Sciatic nerve (tissue), 2 donors: Measurements from ENCODE around the gene HDAC11. TPM values are rescaled to one million over a fixed set of nuclear protein-coding genes. Genes with fewer than 3 reads are reported as not detected.

Source experiments
- ATAC-seq: fragments of 200-7000 bp; cut with Tn5 transposase; one replicate; pipeline ENCODE4 v1.9.1; 2020; ENCODE audit warnings: mild to moderate bottlenecking, moderate library complexity
- DNase-seq: peaks from one replicate; pipeline ENCODE4 v3.0.0-alpha.2; 2020; ENCODE audit warnings: low spot score
- intact Hi-C: fragments of 100-400 bp; cut with DNase I; formaldehyde crosslinking; loops from one replicate; pipeline ENCODE4 v1.14.2; 2022
- total RNA-seq: library from RNA; stranded (reverse); fragmentation: NEBNext Ultra II Directional; extraction: Animal tissue kit (Norgen Biotek cat#: 25700); gene quantifications from one replicate; pipeline ENCODE4 v1.2.1, GENCODE V29; 2021
- donor health status: DM: no; HTN: no; CAD: no.
- donor health status: DM: no; HTN: no; CAD: no.

HDAC11 gene
- total RNA-seq, 1 donor from 2014 or later = 38.8 TPM

DNA sequence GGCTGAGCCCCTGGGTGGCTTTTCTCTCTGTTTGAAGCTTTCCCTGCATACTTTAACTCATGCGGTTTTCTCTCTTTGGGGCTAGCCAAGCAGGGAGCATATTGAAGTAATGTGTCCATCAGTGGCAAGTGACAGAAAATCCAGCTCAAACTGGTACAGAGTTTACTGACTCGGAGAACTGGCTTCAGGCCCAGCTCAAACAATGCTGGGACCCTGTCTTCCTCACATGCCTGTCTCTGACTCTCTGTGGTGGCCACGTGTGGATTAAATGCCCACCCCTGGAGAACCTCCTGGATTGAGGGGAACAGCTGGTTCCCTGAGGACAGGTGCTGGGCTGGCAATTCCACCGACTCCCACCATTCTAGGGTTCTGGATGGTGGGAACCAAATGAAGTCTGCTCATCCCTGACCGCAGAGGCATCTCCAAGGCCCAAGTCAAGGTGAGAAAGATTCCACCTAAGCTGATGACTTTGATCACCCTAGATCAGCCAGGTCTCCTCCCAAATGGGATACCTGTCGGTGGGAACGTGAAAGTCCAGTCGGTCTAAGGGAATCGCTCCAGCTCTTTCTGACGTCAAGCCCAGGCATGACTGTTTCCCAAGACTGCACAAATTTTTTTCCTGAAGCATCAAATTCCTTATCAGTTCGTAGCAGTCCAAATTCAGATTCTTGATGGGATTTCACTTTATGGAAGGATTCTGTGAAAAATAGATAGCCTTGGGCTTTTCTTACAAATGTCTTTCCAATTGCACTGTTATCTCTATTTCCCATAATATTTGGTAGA is 16.3 kb upstream of the HDAC11 start:
- DNase-seq (no peak), ATAC-seq (peak; percentile 13)
- intact Hi-C loops = no loop called here

DNA sequence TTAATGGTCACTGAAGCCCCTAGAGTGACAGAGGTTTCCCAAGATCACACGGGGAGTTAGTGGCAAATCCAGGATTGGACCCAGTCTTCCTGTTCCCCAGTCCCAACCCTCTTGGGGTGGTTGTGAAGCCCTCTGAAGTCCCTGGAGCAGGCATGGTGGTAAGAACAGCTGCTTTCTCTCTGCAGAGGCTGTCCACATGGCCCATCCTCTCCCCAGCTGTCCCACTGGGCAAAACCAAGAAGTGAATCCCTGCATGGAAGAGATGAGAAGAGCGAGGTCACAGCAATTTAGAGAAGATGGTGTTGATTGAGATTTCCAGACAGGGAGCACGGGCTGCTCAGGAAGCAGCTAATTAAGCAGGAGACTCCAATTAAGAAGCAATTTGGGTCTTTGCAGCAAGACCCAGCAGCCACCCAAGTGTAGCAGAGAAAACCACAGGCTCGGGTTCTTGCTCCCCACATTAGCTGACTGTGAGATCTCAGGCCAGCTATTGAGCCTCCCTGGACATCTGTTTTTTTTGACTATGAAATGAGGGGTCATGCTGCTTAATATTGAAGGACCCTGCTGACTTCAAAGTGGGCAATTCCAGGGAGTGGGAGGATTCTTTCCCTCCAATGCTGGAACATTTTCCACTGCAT is 14.8 kb upstream of the HDAC11 start:
- ATAC-seq (no peak), DNase-seq (no peak)
- intact Hi-C loops = no loop called here

DNA sequence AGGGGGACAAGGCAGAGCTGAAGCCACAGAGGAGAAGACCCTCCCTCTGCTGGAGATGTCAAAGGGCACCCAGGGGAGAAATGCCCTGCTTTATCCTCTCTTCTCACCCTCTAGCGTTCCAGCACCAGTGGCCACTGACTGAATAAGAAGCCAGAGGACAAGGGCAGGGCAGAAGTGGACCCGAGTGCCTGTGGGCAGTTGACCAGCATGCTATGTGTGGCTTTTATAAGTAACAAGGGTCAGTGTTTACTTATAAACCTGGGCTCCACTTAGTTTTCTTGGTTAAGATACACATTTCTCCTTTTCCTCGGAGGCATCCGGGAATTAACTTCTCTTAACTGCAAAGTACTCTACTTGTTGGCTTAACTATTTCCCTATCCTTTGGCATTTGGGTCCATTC is 13.3 kb upstream of the HDAC11 start:
- intact Hi-C loops = no loop called here
- ATAC-seq = no peak
- no peak for DNase-seq

DNA sequence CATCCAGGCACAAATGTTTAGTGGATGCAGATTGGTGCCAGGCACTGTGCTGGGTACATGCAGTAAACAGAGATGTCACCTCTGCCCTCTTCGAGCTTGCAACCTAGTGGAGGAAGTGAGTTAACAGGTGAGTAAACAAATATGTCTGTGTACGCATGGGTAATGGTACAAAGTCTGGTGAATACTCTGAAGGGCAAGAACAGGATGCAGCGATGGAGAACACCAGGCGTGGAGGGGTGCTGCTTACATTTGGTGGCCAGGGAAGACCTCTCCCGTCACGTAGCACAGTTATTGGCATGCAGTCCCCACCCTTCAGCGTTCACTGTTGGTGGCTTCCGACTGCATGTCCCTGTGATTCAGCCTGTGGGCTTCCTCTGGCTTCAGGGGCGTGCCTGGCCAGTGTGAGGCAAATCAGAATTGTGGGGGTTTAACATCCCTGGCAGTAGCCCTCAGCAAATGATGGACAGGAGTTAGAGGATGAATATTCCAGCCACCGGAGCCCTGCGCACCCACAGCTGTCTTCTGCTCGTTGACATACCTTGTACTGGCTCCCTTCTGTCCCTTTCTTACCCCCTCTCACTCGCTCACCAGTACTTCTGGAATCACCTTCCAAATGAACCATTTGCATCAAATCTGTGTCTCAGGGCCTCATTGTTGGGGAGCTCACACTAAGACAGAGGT is 9.1 kb upstream of the HDAC11 start:
- DNase-seq = peak; percentile 39
- intact Hi-C loops = no loop called here
- no peak for ATAC-seq

DNA sequence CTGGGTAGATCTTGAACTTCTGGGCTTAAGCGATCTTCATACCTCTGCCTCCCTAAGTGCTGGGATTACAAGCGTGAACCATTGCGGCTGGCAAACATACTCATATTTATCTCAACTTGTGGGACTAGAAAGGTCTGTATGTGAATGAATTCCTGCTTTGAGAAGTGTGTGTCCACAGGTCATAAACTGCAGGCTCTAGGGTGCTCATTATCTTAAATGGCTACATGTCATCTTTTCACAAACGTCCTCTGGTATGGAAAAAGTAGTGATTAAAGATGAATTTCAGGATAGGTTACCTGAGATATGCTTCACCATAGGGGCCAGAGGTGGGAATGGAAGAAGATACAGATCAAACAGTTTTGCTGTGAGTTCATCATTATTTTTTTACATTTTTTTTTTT is 7.8 kb upstream of the HDAC11 start:
- DNase-seq (no peak), ATAC-seq (no peak)
- intact Hi-C loops = no loop called here

DNA sequence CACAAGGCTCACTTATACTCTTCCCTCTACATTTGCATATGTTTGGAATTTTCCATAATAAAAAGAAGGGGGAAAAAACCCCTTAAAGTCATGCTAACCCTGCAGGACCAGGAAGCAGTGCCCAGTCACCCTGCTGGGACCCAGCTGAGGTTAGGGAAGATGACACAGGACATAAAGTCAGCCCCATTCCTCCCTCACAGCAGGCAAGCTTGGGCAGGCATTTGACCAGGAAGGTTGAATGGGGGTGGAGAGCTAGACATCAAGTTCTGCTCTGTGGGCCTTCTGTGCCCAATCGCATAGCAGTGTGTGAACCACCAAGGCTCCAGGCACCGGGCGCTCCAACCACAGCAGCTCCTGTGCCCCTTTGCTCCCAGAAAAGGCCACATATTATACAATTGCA is 7.1 kb upstream of the HDAC11 start:
- ATAC-seq = no peak
- DNase-seq = no peak
- intact Hi-C loops = no loop called here

DNA sequence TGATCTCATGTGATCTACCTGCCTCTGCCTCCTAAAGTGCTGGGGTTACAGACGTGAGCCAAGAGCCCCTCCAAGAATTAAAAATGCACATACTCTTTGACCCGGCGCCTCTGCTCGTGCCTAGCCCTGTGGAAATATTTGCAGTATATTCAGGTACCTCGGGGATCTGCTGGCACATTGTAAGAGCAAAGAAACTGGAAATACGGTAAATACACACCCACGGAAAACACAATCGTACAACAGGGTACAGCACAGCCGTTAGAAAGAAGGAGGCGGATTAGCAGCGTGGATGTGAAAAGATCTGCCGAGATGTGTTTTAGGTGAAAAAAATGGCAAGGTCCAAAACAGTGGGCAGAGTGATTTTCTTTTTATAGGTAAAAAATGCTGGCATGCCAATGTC is 6.1 kb upstream of the HDAC11 start:
- ATAC-seq (no peak), DNase-seq (no peak)
- intact Hi-C loops = no loop called here

DNA sequence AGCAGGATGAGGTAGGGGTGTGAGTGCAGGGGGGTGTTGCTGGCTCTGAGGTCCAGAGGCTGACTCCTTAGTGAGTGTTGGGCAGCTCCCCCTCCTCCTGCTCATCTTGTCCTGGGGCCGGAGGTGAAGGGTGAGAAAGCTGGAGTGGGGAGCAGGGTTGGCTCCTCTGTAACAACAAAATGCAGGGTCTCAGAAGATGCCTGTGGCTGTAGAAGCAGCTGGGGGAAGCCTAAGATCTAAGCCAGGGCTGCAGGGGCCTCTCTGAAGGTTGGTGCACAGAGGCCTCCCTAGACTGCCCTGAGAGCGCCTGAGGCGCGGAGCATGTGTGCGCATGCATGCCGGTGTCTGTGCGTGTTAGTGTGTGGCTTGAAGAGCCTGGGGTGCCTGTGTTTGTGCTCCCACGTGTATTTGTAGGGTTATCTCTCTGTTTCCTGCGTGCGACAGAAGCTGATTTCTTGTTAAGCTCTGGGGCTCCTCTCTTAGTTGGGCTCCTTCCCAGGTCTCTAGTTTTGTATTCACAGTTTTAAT is 5.3 kb upstream of the HDAC11 start:
- intact Hi-C loops = no loop called here
- ATAC-seq = no peak
- peak; percentile 39 for DNase-seq

DNA sequence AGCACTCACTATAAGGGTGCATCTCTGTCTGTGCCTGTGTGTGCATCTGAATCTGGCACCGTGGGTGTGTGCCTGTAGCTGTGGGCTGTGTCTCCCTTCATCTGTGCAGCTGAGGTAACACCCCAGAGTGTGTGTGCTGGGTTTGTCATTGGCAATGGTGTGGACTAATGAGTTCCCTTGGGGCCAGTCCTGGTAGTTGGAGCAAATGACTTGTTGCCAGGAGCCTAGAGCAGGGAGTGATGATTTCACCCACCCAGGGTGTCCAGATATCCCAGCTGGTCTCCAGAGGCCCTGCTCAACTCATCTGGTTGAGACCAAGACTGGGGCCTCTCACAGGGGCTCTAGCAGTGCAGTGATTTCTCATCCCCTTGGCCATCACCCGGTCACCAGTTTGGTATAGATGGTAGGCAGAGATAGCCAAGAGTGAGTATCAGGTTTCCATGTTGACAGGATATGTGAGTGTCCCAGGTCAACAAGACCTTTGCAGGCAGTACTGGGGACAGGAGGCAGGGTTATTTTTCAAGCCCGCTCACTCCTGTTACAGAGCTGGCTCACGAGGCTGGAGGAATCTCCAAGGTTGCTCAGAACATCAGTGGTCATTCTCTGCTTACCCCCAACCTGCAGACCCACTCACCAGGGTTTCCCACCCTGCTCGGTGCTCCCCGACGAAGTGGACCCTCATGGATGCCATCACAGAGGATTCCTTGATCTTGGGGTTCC is 4.1 kb upstream of the HDAC11 start:
- no peak for DNase-seq
- no peak for ATAC-seq
- intact Hi-C loops = no loop called here

DNA sequence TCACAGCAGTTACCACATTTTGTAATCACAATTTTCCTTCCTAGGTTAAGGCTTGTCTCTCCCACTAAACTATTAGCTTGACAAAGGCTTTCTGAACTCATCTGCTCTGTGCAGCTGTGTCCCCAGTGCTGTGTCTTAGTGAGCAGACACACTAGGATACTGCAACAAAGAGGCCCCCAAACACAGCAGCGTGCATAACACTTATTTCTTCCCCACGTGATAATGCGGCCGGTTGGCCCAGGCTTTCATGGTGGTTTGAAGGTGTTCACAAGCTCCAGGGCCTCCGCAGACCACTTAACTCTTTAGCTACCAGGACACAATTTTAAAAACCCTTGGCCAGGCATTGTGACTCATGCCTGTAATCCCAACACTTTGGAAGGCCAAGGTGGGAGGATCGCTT is 2.2 kb upstream of the HDAC11 start:
- no peak for ATAC-seq
- intact Hi-C loops = no loop called here
- DNase-seq = peak; percentile 55

DNA sequence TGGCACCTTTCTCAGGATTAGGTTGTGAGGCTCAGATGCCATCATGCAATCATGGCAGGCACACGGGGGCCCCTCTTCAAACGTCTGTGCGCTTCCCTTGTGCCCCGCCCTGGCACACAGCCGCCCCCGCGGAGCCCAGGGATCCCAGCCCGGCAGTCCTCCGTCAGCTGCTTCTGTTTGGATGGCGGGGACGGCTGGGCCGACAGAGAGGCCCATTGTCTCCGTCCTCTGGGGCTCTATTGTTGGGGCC is 849 bp upstream of the HDAC11 start:
- intact Hi-C loops = no loop called here

DNA sequence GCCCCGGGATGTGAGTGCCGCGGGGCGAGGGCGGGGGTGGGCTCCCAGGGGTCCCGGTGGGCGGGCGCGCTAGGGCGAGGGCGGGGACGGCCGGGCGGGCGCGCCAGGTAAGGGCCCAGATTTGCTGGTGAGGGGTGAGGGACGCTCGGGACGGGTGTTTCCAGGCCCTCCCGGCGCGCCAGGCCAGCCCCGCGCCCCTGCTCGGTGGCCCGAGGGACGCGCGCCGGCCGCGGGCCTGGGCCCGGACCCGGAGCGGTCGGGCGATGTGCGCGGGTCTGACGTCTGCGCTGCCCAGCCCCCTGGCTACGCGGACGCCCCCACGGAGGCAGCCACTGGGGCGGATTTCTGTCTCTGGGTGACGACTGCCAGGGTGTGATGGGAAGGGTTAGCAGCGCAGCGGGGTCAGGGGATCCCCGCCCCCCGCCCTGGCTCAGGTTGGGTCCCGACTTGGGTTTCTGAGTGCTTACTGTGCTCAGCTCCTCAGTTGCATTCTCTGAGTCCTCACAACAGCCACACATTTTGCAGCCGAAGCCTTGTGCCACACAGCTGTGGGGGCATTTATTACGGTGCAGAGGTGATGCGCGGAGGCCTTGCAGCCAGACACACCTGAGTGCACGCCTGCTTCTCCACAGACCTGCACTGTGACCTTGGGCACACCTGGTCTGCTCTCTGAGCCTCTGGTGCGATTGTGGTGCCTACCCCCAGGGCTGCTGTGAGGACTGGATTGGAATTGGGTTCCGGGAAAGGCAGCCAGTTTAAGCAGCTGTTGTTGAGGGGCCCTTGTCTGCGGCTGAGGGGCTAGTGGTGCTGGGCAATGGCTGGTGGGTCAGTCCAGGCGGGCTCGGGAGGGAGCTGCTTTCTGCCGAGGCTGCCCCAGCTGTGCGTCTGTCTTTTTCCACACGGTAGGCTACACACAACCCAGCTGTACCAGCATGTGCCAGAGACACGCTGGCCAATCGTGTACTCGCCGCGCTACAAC is 523 bp downstream of the HDAC11 start:
- no peak for ATAC-seq
- intact Hi-C loops = no loop called here
- peak; percentile 76 for DNase-seq

More for the DNA sequence above, 849 bp upstream of the HDAC11 start:
- peak; percentile 75 for ATAC-seq
- DNase-seq = peak; percentile 85

DNA sequence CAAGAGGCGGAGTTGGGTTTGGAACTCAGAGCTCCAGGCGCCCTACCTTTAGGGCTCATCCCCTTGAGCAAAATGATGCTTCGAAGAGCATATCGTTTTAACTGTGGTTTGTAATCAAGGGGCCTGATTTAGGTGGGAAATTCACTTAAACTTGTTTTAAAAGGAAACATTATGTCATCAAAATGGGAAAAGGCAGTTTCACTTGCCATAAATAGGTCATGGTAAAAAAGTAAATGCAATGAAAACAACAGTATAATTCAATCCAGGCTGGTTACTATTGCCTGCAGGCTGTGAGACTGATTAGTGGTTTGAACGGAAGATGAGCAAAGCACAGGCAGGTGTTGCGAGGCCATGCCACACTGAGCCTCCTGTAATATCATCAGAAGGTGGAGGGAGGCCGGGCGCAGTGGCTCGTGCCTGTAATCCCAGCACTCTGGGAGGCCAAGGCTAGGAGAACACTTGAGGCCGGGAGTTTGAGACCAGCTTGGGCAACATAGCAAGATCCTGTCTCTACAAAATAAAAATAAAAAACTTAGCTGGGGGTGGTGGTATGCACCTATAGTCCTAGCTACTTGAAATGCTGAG is 2.1 kb downstream of the HDAC11 start:
- DNase-seq (peak; percentile 42), ATAC-seq (no peak)
- intact Hi-C loops = no loop called here

DNA sequence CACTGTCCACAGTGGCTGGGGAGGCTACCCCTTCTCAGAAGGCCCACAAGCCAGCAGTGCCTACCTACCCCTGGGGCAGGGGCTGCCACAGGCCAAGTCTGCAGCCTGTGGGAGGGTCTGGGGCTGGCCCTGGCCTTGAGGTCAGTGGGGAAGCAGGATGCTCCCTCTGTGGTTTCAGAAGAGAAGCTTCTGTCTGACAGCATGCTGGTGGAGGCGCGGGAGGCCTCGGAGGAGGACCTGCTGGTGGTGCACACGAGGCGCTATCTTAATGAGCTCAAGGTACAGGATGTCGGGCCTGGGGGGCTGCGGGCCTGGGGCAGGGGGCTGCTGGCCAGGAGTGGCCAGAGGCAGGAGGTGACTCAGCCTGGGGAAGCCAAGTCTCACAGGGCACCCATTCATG is 3.2 kb downstream of the HDAC11 start:
- DNase-seq = peak; percentile 47

DNA sequence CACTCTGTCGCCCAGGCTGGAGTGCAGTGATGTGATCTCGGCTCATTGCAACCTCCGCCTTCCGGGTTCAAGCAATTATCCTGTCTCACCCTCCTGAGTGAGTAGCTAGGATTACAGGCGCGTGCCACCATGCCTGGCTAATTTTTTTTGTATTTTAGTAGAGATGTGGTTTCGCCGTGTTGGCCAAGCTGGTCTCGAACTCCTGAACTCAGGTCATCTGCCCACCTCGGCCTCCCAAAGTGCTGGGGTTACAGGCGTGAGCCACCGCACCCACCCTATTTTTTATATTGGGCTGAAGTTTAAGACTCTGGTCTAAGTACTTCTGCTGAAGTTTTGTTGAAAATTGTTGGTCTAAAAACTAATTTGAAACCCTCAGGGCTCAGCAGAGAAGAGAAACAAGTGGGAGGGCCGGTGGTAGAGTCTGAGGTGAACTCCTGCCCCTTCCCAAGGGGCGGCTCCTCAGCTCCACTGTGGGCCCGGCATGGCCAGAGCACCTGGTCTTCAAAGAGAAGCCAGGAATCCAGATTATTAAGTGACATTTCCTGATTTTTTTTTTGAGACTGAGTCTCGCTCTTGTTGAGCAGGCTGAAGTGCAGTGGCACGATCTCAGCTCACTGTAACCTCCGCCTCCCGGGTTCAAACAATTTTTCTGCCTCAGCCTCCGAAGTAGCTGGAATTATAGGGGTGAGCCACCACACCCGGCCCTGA is 4.0 kb downstream of the HDAC11 start:
- peak; percentile 37 for DNase-seq

More for the DNA sequence above, 3.2 kb downstream of the HDAC11 start:
- intact Hi-C loops = no loop called here
- ATAC-seq = no peak

DNA sequence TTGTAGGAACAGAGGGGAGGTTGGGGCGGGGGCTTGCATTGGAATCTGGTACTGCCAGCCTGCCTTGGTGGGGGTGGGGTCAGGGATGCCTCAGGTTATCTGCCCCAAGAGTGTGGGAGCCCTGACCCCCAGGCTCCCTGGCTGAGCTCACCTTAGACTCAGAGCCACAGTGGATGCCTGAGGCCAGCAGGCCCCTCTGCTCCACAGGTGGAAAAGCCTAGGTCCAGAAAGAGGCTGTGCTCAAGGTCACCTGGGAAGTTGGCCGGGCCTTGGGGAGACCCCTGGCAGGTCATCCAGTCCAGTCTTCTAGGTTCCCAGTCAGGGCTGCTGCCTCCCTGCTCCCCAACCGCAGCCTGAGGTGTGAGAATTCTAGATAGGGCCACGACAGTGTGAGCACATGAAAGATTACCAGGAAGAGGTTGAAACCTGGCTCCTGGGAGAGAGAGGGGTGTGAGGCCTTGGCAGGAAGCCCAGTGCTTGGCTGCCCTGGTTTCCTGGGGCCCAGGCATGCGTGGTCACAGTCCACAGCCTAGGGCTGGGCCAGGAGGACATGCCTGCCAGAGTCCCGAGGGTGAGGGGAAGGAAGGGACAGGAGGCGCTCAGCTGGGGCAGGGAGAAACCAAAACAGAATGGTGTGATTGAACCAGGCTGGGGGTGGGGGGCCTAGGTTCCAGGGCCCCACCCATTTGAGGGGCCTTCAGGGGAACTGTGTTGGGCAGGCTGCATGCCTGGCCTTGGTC is 4.9 kb downstream of the HDAC11 start:
- peak; percentile 77 for DNase-seq

More for the DNA sequence above, 4.0 kb downstream of the HDAC11 start:
- intact Hi-C loops = no loop called here
- ATAC-seq = no peak

More for the DNA sequence above, 4.9 kb downstream of the HDAC11 start:
- intact Hi-C loops = no loop called here
- ATAC-seq = peak; percentile 81
